Activated CD4-positive, alpha-beta T cell treated with anti-CD3 and anti-CD28 coated beads, Interleukin-2, amount 10 ng/mL, durations not matched to agents 24 days and 14 days (primary cell): ENCODE data around the gene ACP5. TPM values are rescaled to one million over a fixed set of nuclear protein-coding genes. Genes with fewer than 3 reads are reported as not detected.
A peak's percentile ranks its signal among the peaks of the same experiment; 100 is the strongest.

ENCODE experiments used
- DNase-seq: peaks from one replicate; pipeline ENCODE4 v3.0.0; 2022
- H3K27ac Mint-ChIP-seq: one replicate; pipeline ENCODE4 v1.8.0; 2022; ENCODE audit warnings: mild to moderate bottlenecking, mixed read lengths
- H3K27me3 Mint-ChIP-seq: one replicate; pipeline ENCODE4 v1.8.0; 2022; ENCODE audit warnings: mixed read lengths
- H3K36me3 Mint-ChIP-seq: one replicate; pipeline ENCODE4 v1.8.0; 2022; ENCODE audit warnings: low read depth, mild to moderate bottlenecking, mixed read lengths
- H3K4me1 Mint-ChIP-seq: one replicate; pipeline ENCODE4 v1.8.0; 2021; ENCODE audit warnings: mixed read lengths
- H3K4me3 Mint-ChIP-seq: one replicate; pipeline ENCODE4 v1.8.0; 2022; ENCODE audit warnings: mild to moderate bottlenecking, moderate library complexity, mixed read lengths
- H3K9me3 Mint-ChIP-seq: one replicate; pipeline ENCODE4 v1.8.0; 2021; ENCODE audit warnings: mixed read lengths
- intact Hi-C: fragments of 100-400 bp; cut with micrococcal nuclease; formaldehyde crosslinking; loops from one replicate; pipeline ENCODE4 v1.15.1; 2023
- total RNA-seq: library from RNA; stranded (reverse); gene quantifications from 2 replicates; pipeline ENCODE4 v1.2.3, GENCODE V29; 2022

Gene ACP5
- total RNA-seq, 1 donor from 2014 or later, result 9.5 TPM

DNA sequence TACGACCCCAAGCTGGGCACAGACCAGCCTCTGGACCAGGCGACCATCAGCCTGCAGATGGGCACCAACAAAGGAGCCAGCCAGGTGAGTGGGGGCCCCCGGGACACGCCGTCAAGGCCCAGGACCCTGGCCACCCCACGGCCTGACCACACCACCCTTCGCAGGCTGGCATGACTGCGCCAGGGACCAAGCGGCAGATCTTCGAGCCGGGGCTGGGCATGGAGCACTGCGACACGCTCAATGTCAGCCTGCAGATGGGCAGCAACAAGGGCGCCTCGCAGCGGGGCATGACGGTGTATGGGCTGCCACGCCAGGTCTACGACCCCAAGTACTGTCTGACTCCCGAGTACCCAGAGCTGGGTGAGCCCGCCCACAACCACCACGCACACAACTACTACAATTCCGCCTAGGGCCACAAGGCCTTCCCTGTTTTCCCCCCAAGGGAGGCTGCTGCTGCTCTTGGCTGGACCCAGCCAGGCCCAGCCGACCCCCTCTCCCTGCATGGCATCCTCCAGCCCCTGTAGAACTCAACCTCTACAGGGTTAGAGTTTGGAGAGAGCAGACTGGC is 28.0 kb downstream of the ACP5 start:
- no peaks in the 10 kb centered on the region for H3K27me3 Mint-ChIP-seq
- H3K4me3 Mint-ChIP-seq, result no peak overlapping the region
- DNase-seq, result no peak
- H3K36me3 Mint-ChIP-seq, result peaks cover 12% of the 10 kb centered on the region
- H3K4me1 Mint-ChIP-seq, result peaks cover 7% of the 10 kb centered on the region
- H3K27ac Mint-ChIP-seq, result no peak overlapping the region
- intact Hi-C loops, result no loop called here
- H3K9me3 Mint-ChIP-seq, result no peaks in the 10 kb centered on the region

GRCh38 chr19:11547929-11548700 is 29.3 kb downstream of the ACP5 start:
- Mint-ChIP-seq H3K27ac (no peak overlapping the region), H3K4me1 (no peaks in the 10 kb centered on the region), H3K36me3 (peaks cover 4% of the 10 kb centered on the region), H3K27me3 (no peaks in the 10 kb centered on the region), H3K9me3 (no peaks in the 10 kb centered on the region), H3K4me3 (no peak overlapping the region)
- intact Hi-C loops, result no loop called here
- DNase-seq, result no peak

DNA sequence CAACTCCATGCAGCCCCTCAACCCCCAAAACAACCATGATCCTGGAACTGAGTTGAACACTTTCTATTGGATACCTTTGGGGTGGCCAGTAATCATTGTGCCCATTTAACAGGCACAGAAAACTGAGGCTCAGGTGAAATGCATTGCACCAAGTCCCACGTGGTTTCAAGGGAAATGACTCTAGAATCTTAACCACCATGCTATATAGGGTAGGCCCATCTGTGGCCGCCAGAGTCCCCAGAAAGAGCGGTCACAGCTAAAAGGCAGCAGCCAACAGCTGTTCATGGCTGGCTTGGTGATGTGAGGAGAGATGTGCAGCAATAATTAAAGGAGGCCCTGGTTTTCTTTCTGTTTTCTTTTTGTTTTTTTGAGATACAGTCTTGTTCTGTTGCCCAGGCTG is 36.2 kb downstream of the ACP5 start:
- H3K27ac Mint-ChIP-seq, result no peak overlapping the region
- peaks cover 21% of the 10 kb centered on the region for H3K27me3 Mint-ChIP-seq
- DNase-seq, result no peak
- no peak overlapping the region for H3K4me3 Mint-ChIP-seq
- no peaks in the 10 kb centered on the region for H3K36me3 Mint-ChIP-seq
- intact Hi-C loops, result no loop called here
- no peaks in the 10 kb centered on the region for H3K4me1 Mint-ChIP-seq
- H3K9me3 Mint-ChIP-seq, result no peaks in the 10 kb centered on the region

DNA sequence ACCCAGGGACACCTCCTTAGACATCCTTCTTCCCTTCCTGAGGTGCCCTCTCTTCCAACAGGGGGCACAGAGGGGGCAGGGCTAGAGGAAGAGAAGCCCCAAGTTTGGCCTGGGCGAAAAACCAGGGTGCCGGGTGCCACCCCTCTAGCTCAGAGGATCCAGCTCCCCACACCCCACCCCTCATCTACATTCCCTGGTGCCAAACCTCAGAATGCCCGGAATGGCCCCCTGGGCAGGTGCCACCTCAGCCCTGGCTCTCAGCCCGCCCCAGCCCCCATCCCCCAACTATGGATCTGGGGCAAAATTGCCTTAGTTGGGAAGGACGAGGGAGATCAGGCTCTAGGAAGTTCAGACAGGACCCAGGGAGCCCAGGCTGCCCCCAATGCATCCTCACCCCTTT is 36.8 kb downstream of the ACP5 start:
- H3K27me3 Mint-ChIP-seq, result peaks cover 22% of the 10 kb centered on the region
- DNase-seq, result no peak
- no peak overlapping the region for H3K27ac Mint-ChIP-seq
- peaks cover 2% of the 10 kb centered on the region for H3K4me1 Mint-ChIP-seq
- intact Hi-C loops, result no loop called here
- H3K9me3 Mint-ChIP-seq, result no peaks in the 10 kb centered on the region
- H3K4me3 Mint-ChIP-seq, result no peak overlapping the region
- no peaks in the 10 kb centered on the region for H3K36me3 Mint-ChIP-seq

- intact Hi-C loops, result no loop called here
- no peak for DNase-seq
- Mint-ChIP-seq H3K9me3 (no peaks in the 10 kb centered on the region), H3K4me1 (peaks cover 5% of the 10 kb centered on the region), H3K4me3 (no peak overlapping the region), H3K27me3 (peaks cover 24% of the 10 kb centered on the region), H3K36me3 (no peaks in the 10 kb centered on the region), H3K27ac (no peak overlapping the region)
Measured at GRCh38 chr19:11539495-11540365, 37.7 kb downstream of the ACP5 start.

- Mint-ChIP-seq H3K27me3 (peaks cover 31% of the 10 kb centered on the region), H3K9me3 (no peaks in the 10 kb centered on the region), H3K27ac (no peak within 1 kb of the TSS), H3K4me3 (no peak within 1 kb of the TSS), H3K36me3 (no peaks in the 10 kb centered on the region), H3K4me1 (peaks cover 5% of the 10 kb centered on the region)
- DNase-seq, result no peak
- intact Hi-C loops, result no loop called here
Measured at GRCh38 chr19:11538232-11539036, 39.0 kb downstream of the ACP5 start, which contains the start of gene CNN1. CNN1 (plus strand) TSS chr19:11538851; CDS start chr19:11538928, 77 bp downstream.

- DNase-seq, result peak; percentile 96
- H3K27me3 Mint-ChIP-seq, result peaks cover 29% of the 10 kb centered on the region
- intact Hi-C loops, result loop anchor here (1.0 to 2.0 kb wide), 2 partner anchors 23 to 51 kb away; partner anchors contain the start of gene ELOF1
- H3K27ac Mint-ChIP-seq, result peak overlapping the region; percentile 45
- H3K9me3 Mint-ChIP-seq, result no peaks in the 10 kb centered on the region
- H3K4me1 Mint-ChIP-seq, result peaks cover 8% of the 10 kb centered on the region
- H3K36me3 Mint-ChIP-seq, result no peaks in the 10 kb centered on the region
- H3K4me3 Mint-ChIP-seq, result peak overlapping the region; percentile 67
Measured at GRCh38 chr19:11535792-11536595, 41.5 kb downstream of the ACP5 start.

- DNase-seq, result no peak
- no peak overlapping the region for H3K27ac Mint-ChIP-seq
- no peaks in the 10 kb centered on the region for H3K9me3 Mint-ChIP-seq
- peaks cover 8% of the 10 kb centered on the region for H3K4me1 Mint-ChIP-seq
- H3K36me3 Mint-ChIP-seq, result no peaks in the 10 kb centered on the region
- H3K4me3 Mint-ChIP-seq, result no peak overlapping the region
- intact Hi-C loops, result no loop called here
- peaks cover 24% of the 10 kb centered on the region for H3K27me3 Mint-ChIP-seq
Measured at GRCh38 chr19:11534948-11535347, 42.5 kb downstream of the ACP5 start.

DNA sequence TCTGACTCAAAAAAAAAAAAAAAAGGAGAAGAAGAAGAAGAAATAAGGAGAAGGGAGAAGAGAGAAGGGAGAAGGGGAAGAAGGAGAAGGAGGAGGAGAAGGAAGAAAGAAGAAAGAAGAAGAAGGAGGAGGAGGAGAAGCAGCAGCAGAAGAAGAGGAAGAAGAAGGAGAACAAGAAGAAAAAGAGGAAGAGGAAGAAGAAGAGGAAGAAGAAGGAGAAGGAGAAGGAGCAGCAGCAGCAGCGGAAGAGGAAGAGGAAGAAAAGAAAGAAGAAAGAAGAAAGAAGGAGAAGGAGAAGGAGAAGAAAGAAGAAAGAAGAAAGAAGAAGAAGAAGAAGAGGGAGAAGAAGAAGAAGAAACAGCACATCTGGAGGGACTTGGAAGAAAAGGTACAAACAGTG is 42.9 kb downstream of the ACP5 start:
- H3K9me3 Mint-ChIP-seq, result no peaks in the 10 kb centered on the region
- peaks cover 24% of the 10 kb centered on the region for H3K27me3 Mint-ChIP-seq
- no peaks in the 10 kb centered on the region for H3K36me3 Mint-ChIP-seq
- no peak overlapping the region for H3K27ac Mint-ChIP-seq
- no peak overlapping the region for H3K4me3 Mint-ChIP-seq
- no peak for DNase-seq
- H3K4me1 Mint-ChIP-seq, result peaks cover 8% of the 10 kb centered on the region
- intact Hi-C loops, result no loop called here

DNA sequence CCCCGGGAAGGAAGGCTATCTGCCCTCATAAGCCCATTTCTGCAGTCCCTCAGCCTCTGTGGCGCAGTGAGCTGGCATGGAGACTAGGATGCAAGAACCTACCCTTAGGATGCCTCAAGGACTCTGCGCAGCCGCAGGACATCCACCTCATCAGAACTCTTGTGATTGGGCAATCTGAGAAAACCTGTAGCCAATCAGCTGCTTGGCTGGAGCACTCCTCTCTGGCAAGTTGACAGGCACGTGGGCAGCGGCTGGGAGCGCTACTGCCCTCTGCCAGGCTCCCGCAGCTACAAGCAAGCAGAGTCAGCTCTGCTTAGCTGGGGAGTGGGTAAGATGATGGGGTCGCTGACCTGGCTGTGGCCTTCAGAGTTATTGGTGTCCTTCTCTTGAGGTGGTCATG is 47.0 kb downstream of the ACP5 start:
- intact Hi-C loops, result no loop called here
- peak; percentile 78 for DNase-seq
- Mint-ChIP-seq H3K27me3 (peaks cover 7% of the 10 kb centered on the region), H3K4me3 (no peak overlapping the region), H3K4me1 (peaks cover 16% of the 10 kb centered on the region), H3K27ac (no peak overlapping the region), H3K36me3 (peaks cover 7% of the 10 kb centered on the region), H3K9me3 (no peaks in the 10 kb centered on the region)

DNA sequence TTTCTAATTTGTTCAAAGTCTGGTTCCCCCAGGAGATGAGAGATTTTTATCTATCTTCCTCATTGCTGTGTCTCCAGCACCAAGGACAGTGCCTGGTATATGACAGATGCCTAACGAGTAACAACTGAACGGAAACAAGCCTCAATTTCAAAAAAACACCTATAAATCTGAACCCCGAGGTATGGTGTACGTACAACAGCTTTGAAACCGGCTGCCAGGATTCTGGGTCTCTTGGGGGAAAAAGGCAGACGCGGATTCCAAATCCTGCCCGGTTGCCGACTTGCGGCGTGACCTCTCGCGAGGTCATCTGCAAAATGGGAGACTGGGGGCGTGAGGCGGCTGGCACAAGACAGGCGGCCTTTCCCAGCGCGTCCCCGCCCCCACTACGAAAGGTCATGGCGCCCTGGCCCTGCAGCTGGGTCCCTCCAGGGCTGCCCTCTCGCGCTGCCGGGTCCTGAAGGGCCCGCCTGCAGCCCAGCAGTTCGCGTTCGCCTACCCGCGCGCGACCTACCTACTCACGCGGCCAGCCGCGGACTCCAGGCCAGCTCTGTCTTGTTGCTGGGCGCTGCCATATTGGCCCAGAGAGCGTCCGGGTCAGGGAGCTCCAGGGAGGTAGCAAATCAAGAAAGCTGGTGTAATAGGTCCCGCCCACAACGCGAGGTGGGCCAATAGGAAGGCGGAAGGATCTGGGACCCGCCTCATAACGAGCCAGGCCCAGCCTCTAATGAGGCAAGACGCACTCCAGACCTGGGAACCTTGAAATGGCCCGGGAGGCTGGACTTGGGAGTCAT is 48.7 kb downstream of the ACP5 start, which contains the start of gene ECSIT:
Gene ECSIT (minus strand): TSS at position 584 of the 791 bp plus-strand sequence. CDS start 9,964 bp downstream, outside the sequence.
- peak; percentile 97 for DNase-seq
- no peaks in the 10 kb centered on the region for H3K9me3 Mint-ChIP-seq
- peak within 1 kb of the TSS; percentile 93 for H3K27ac Mint-ChIP-seq
- H3K4me3 Mint-ChIP-seq, result peak within 1 kb of the TSS; percentile 93
- H3K36me3 Mint-ChIP-seq, result peaks cover 7% of the 10 kb centered on the region
- H3K4me1 Mint-ChIP-seq, result peaks cover 15% of the 10 kb centered on the region
- H3K27me3 Mint-ChIP-seq, result no peaks in the 10 kb centered on the region
- intact Hi-C loops, result loop anchor here (1.0 to 2.0 kb wide), 3 partner anchors 23 to 93 kb away; partner anchors contain the start of genes ELOF1, ODAD3, PRKCSH and ZNF653
